Measurements from ENCODE around the gene ACADS. TPM values are rescaled to one million over a fixed set of nuclear protein-coding genes. Genes with fewer than 3 reads are reported as not detected.

Gene ACADS
- total RNA-seq, 1 experiment from 2014 or later, result 15.5 TPM

Other genes starting within 250 kb of the ACADS start
- gene DYNLL1, start 229.7 kb upstream of the ACADS start, total RNA-seq (2014; rRNA removed), result 308 and 404 TPM in 2 replicates
- 33.5 and 33.7 TPM in 2 replicates for gene COQ5, start 196.7 kb upstream of the ACADS start, total RNA-seq (2014; rRNA removed)
- gene RNF10, start 191.5 kb upstream of the ACADS start, total RNA-seq (2014; rRNA removed), result 68.5 and 77.4 TPM in 2 replicates
- 33.0 and 41.6 TPM in 2 replicates for gene POP5, start 144.4 kb upstream of the ACADS start, total RNA-seq (2014; rRNA removed)
- gene CABP1, start 85.2 kb upstream of the ACADS start, total RNA-seq (2014; rRNA removed), result 0.45 TPM in 1 of 2 replicates, not detected in the other
- gene MLEC, start 38.7 kb upstream of the ACADS start, total RNA-seq (2014; rRNA removed), result 139 and 140 TPM in 2 replicates
- gene UNC119B, start 15.4 kb upstream of the ACADS start, total RNA-seq (2014; rRNA removed), result 16.2 and 18.7 TPM in 2 replicates
- gene SPPL3, start 178.5 kb downstream of the ACADS start, total RNA-seq (2014; rRNA removed), result 4.5 and 7.5 TPM in 2 replicates

All from LHCN-M2 (cell line).